Panc1 (cell line): Measurements from ENCODE around the gene TIMM22.

Experiments used
- CTCF ChIP-seq: fragments of 450-650 bp; IDR thresholded peaks from 2 replicates; pipeline ENCODE4 v1.5.1; 2017; ENCODE audit warnings: mild to moderate bottlenecking
- POLR2AphosphoS5 ChIP-seq: IDR thresholded peaks from 2 replicates; pipeline ENCODE4 v1.6.1; 2012; ENCODE audit warnings: mild to moderate bottlenecking, low read depth, low read length, moderate library complexity
- REST ChIP-seq, 2 experiments: IDR thresholded peaks; 2 replicates each; pipeline ENCODE4 v1.6.1; 2011 to 2012; ENCODE audit warnings: low read depth in 2 of 2, control low read depth in 1 of 2, low read length in 1 of 2, mild to moderate bottlenecking in 1 of 2, moderate library complexity in 1 of 2; ENCODE audit not compliant: insufficient read depth in 1 of 2
- SIN3A ChIP-seq: IDR thresholded peaks from 2 replicates; pipeline ENCODE4 v1.6.1; 2012; ENCODE audit warnings: low read depth, mild to moderate bottlenecking, low read length, moderate library complexity, borderline replicate concordance; ENCODE audit not compliant: insufficient read depth

- TF ChIP-seq POLR2AphosphoS5: no peak
- no peak for TF ChIP-seq CTCF
- no peak for TF ChIP-seq SIN3A
- no peak for TF ChIP-seq REST (IDR thresholded peaks at IDR 0.05; ENCODE audit: insufficient read depth in 1 of 2, low read depth in 2 of 2, low read length in 1 of 2)
These were observed 46.8 kb downstream of the TIMM22 start for GRCh38 chr17:1043601-1044251.
